Right lobe of liver (tissue), 4 donors: ENCODE data around the gene GMPR.

Experiments
- CTCF ChIP-seq, 4 donors: fragments of 200-600 bp in 3 of 4; fragments of 450-650 bp in 1 of 4; IDR thresholded peaks; one replicate each; pipeline versions ENCODE4 v1.5.1 to v1.8.0; 2016 to 2022; ENCODE audit warnings: antibody characterized with exemption in 4 of 4, mild to moderate bottlenecking in 2 of 4
- POLR2A ChIP-seq: fragments of 450-650 bp; IDR thresholded peaks from one replicate; pipeline ENCODE4 v1.6.1; 2017; ENCODE audit warnings: antibody characterized with exemption, mild to moderate bottlenecking
- donor health status: DM: no; HTN: no; CAD: no.
- donor health status: DM: no; HTN: no; CAD: no.
- donor health status: DM: no; HTN: yes; CAD: no.

- peak; percentile 95 to 98 (median 98) for TF ChIP-seq CTCF (IDR thresholded peaks at IDR 0.05)
- no peak for TF ChIP-seq POLR2A
These were observed 31.8 kb upstream of the GMPR start for GRCh38 chr6:16206595-16207037.
